ENCODE data around the gene PLA2G4F. TPM values are rescaled to one million over a fixed set of nuclear protein-coding genes. Genes with fewer than 3 reads are reported as not detected.

The PLA2G4F gene
- total RNA-seq, 1 experiment from 2014 or later: 0.05 TPM

DNA sequence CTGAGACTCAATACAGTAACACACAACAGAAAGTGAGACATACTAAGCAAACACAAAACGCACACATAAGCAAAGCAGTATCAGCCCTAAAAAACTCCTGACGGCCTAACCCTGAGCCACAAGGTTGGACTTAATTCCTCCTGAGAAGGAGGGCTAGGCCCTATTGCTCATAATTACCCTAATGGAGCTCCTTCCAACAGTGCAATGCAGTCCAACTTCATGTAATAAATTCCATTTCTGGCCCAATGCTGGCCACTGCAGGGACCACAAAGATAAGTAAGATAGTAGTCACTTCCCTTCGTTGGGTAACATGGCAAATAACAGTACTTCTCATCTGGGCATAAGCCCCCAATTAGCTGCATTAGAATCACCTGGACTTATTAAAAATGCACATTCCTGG is 47.5 kb upstream of the PLA2G4F start:
- Histone ChIP-seq H3K79me2 (ENCODE audit: insufficient read depth, low read length) (peaks cover 15% of the 10 kb centered on the region), H3K4me3 (replicated peaks in 1 of 2; ENCODE audit: low read depth in 1 of 2, low read length in 2 of 2) (no peak overlapping the region), H3K4me2 (ENCODE audit: low read length) (no peak overlapping the region), H3K9me3 (ENCODE audit: control insufficient read depth in 1 of 2, insufficient read depth in 1 of 2, low read depth in 1 of 2, low read length in 2 of 2) (no peaks in the 10 kb centered on the region), H3K27me3 (ENCODE audit: insufficient read depth, low read length) (no peaks in the 10 kb centered on the region), H3K27ac (ENCODE audit: low read depth, low read length) (no peak overlapping the region), H2AFZ (ENCODE audit: low read depth, low read length, poor library complexity, severe bottlenecking) (no peak overlapping the region), H3K36me3 (ENCODE audit: control insufficient read depth in 1 of 2, insufficient read depth in 2 of 2, low read length in 2 of 2) (peaks cover 0 to 2% of the 10 kb centered on the region in 2 experiments; a peak in 2 of 4 replicates), H4K20me1 (ENCODE audit: insufficient read depth) (no peaks in the 10 kb centered on the region), H3K9me2 (ENCODE audit: insufficient read depth) (no peaks in the 10 kb centered on the region), H3K9ac (ENCODE audit: low read length) (no peak overlapping the region), H3K4me1 (ENCODE audit: control insufficient read depth in 1 of 2, insufficient read depth in 2 of 2, low read length in 2 of 2) (peaks cover 7 to 17% of the 10 kb centered on the region in 2 experiments)
- ATAC-seq (no peak), DNase-seq (ENCODE audit: low read depth, low spot score) (no peak)
- TF ChIP-seq EZH2 (IDR thresholded peaks at IDR 0.05) (no peak), JUND (IDR thresholded peaks at IDR 0.05) (no peak), EGR1 (IDR thresholded peaks at IDR 0.05; ENCODE audit: low read depth) (no peak), ZFX (IDR thresholded peaks at IDR 0.05) (no peak), POLR2AphosphoS5 (IDR thresholded peaks at IDR 0.05; ENCODE audit: low read depth, low read length) (no peak), ELF1 (IDR thresholded peaks at IDR 0.05; ENCODE audit: borderline replicate concordance, low read depth) (no peak), SRF (IDR thresholded peaks at IDR 0.05; ENCODE audit: low read depth) (no peak), SP1 (IDR thresholded peaks at IDR 0.05; ENCODE audit: low read depth) (no peak), ZNF274 (IDR thresholded peaks at IDR 0.05; ENCODE audit: low read depth, low read length) (no peak), YY1 (IDR thresholded peaks at IDR 0.05; ENCODE audit: extremely low read depth, insufficient replicate concordance, low read depth, low read length) (no peak), RAD21 (IDR thresholded peaks at IDR 0.05; ENCODE audit: low read depth) (no peak), CEBPB (IDR thresholded peaks at IDR 0.05; ENCODE audit: low read depth) (no peak), POLR2A (IDR thresholded peaks at IDR 0.05; ENCODE audit: borderline replicate concordance, extremely low read depth, insufficient read depth, insufficient read length) (no peak), EZH2phosphoT487 (IDR thresholded peaks at IDR 0.05; ENCODE audit: borderline replicate concordance) (no peak)
- TF ChIP-seq, protein P1, sequence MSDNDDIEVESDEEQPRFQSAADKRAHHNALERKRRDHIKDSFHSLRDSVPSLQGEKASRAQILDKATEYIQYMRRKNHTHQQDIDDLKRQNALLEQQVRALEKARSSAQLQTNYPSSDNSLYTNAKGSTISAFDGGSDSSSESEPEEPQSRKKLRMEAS (IDR thresholded peaks at IDR 0.05): no peak
- TF ChIP-seq, protein P2, sequence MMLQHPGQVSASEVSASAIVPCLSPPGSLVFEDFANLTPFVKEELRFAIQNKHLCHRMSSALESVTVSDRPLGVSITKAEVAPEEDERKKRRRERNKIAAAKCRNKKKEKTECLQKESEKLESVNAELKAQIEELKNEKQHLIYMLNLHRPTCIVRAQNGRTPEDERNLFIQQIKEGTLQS (IDR thresholded peaks at IDR 0.05): no peak
- CTCF ChIA-PET: no interaction called here
- RAD21 ChIA-PET (ENCODE audit: low non-redundant PET in 1 of 2, low total read pairs in 2 of 2, uncharacterized antibody in 2 of 2, unreplicated experiment in 2 of 2): no interaction called here
- no TSS peak for BruUV-seq (replicated peaks)
- intact Hi-C loops (cut with micrococcal nuclease): no loop called here
- POLR2A ChIA-PET: no interaction called here

Measured in HCT116 (cell line).